GM13977 (cell line): ENCODE measurements around the gene KISS1.

Experiments used
- DNase-seq: peaks from one replicate; pipeline ENCODE4 v3.0.0; 2012; ENCODE audit warnings: low spot score
- in situ Hi-C: fragments of 300-500 bp; cut with MboI; formaldehyde crosslinking; loops from one replicate; pipeline ENCODE4 v1.12.0; 2022; ENCODE audit warnings: low sequenced_read_pairs, low pct_unique_long_range_greater_than_20kb, mixed read lengths, inconsistent platforms; ENCODE audit not compliant: unreplicated experiment
- TF ChIP-seq, protein P1 (sequence below): IDR thresholded peaks from 2 replicates; pipeline ENCODE4 v1.5.1; 2012; ENCODE audit warnings: mild to moderate bottlenecking, control low read depth; ENCODE audit not compliant: insufficient read depth; ENCODE audit errors: extremely low read depth, missing control alignments

KISS1 gene

DNA sequence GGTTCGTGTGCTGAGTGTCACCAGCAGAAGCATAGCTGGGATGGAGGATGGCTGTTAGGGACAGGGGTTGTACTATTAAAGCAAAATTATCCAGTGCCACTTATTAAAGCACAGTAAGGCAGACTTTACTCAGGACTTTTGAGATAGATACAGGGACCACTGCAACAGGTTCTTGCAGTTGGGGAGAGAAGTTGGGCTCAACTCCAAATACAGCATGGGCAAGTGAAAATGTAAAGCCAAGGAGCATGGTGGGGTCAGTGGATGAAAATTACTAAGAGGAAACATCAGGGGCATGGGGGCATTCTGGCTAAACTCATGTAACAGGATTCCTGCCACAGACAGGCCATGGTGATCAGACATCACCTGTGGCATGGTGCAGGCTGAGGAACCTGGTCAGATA is 15.2 kb downstream of the KISS1 start:
- in situ Hi-C loops = no loop called here

DNA sequence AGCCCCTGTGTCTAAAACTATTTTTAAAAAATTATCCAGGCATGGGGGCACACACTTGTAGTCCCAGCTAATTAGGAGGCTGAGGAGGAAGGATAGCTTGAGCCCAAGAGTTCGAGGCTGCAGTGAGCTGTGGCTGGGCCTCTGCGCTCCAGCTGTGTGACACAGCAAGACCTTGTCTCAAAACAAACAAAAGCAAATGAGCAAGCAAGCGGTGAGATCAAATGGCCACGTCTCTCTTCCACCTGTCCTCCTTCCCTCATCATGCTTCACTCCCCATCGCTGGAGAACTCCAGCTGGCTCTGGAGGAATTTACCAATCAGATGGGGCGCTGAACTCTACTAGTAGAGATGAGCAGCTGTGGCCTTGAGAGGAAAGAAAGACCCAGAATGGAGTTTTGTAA is 16.2 kb downstream of the KISS1 start:
- no peak for DNase-seq
- TF ChIP-seq, protein P1, sequence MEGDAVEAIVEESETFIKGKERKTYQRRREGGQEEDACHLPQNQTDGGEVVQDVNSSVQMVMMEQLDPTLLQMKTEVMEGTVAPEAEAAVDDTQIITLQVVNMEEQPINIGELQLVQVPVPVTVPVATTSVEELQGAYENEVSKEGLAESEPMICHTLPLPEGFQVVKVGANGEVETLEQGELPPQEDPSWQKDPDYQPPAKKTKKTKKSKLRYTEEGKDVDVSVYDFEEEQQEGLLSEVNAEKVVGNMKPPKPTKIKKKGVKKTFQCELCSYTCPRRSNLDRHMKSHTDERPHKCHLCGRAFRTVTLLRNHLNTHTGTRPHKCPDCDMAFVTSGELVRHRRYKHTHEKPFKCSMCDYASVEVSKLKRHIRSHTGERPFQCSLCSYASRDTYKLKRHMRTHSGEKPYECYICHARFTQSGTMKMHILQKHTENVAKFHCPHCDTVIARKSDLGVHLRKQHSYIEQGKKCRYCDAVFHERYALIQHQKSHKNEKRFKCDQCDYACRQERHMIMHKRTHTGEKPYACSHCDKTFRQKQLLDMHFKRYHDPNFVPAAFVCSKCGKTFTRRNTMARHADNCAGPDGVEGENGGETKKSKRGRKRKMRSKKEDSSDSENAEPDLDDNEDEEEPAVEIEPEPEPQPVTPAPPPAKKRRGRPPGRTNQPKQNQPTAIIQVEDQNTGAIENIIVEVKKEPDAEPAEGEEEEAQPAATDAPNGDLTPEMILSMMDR = no peak
- in situ Hi-C loops = no loop called here

More for the DNA sequence above, 15.2 kb downstream of the KISS1 start:
- DNase-seq = no peak
- TF ChIP-seq, protein P1 = no peak

DNA sequence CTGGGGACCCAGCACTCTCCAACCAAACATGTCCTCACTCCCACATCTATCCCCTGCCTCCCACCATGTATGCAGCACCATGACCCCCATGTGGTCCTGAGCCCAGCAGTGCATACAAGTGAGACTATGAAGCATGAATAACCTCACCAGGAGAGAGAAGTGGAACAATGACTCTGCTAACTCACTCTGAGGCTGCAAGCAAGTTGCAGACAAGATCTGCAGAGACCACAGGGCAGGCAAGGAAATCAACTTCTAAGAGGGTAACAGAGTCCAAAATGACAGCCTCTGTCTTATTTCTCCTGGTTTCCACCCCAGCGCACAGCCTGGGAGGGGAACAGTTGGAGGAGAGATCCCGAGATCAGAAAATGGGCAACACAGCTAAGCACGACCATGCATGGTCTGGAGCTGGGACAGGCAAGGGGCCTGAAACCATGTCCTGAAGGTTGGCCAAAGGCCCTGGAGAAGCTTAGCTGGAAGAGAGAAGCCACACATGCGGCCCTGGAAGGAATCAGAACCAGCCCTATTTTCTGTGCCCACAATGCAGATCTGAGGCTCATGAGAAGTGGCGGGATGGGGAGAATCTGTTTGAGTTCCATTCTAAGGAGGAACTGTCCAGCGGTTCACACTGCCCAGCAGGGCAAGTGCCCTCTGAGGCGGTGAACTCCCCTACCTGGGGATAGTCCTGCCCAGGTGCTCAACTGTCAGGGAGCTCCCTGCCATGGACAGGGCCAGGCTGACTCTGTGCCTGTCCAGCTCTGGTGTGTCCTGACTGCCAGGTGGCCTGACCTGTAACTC is 17.6 kb downstream of the KISS1 start:
- TF ChIP-seq, protein P1 = no peak
- in situ Hi-C loops = no loop called here
- no peak for DNase-seq

DNA sequence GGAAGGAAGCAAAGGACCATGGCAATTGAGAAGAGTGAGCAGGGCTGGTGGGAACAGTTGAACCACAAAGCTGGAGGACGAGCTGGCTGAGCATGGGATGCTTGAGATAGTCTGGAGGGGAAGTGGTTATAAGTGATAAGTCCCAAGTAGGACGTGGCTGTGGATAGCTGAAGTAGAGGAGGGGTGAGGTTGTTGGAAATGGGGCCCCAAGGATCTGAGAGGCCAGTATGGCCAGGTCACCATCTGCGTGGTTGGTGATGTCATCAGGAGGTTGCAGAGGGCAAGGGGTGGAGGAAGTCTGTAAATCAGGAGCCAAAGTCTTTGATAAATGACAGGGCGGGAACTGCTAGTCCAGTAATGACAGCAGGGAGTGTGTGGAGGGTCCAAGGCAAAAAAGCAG is 19.2 kb downstream of the KISS1 start:
- no peak for DNase-seq
- in situ Hi-C loops = no loop called here
- TF ChIP-seq, protein P1 = no peak

DNA sequence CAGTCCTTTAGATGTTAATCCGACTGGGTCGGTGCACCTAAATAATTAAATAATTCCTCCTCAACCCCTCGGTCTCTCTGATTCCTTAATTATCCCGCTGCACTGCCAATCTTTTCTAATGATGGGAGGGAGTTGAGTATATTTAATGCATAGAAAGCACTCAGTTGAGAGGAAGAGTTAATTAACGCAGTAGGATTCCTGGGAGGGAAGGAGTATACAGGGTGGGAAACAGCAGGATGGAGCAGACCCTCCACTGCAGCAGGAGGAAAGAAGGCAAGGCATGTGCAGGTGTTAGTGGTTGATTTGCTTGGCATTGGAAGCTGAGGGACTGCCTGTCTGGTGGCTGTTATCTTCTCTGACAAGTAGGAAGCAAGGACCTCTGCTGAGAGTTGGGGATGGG is 20.2 kb downstream of the KISS1 start:
- TF ChIP-seq, protein P1 = no peak
- in situ Hi-C loops = no loop called here
- no peak for DNase-seq

DNA sequence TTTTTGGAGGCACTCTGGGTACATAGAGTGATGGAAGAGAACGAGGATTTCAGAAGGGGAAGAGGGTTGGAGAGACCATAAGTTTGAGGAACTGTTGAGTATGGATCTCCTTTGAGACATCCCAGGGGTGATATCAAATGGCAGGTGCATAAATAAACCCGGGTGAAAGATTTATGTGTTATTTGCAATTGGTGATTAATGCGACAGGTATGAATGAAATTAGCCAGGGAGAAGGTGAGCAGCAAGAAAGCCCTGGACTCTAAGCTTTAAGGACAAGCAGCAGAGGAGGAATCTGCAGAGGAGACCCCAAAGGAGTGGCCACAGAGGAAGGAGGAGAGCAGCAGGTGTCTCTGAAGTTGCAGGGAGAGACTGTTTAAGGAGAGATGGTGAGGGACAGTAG is 21.3 kb downstream of the KISS1 start:
- no peak for DNase-seq
- in situ Hi-C loops = loop anchor here (25.0 kb wide), 1 partner anchor 212 kb away; no protein-coding TSS in a partner anchor
- TF ChIP-seq, protein P1 = no peak
